Coronary artery (tissue), 2 donors: ENCODE results near the gene MIER2.
"Not testable (repeated sequence)": the region's sequence is repeated elsewhere in the genome, so short reads cannot be mapped to it uniquely, and the experiment has no call there.

Experiments used
- DNase-seq: peaks from one replicate; pipeline ENCODE4 v3.0.0-alpha.2; 2017; ENCODE audit warnings: low spot score
- H3K27ac ChIP-seq, 2 donors: fragments of 200-600 bp; sonication (generic); one replicate each; pipeline ENCODE4 v1.5.1; 2016 to 2019
- H3K4me3 ChIP-seq: fragments of 200-600 bp; sonication (generic); 2 replicates; pipeline ENCODE4 v1.5.1; 2016; ENCODE audit warnings: mild to moderate bottlenecking, moderate library complexity
- TF ChIP-seq, protein P1 (sequence below): fragments of 200-600 bp; sonication (generic); IDR thresholded peaks from one replicate; pipeline ENCODE4 v1.5.1; 2019; ENCODE audit warnings: antibody characterized with exemption

Gene MIER2

DNA sequence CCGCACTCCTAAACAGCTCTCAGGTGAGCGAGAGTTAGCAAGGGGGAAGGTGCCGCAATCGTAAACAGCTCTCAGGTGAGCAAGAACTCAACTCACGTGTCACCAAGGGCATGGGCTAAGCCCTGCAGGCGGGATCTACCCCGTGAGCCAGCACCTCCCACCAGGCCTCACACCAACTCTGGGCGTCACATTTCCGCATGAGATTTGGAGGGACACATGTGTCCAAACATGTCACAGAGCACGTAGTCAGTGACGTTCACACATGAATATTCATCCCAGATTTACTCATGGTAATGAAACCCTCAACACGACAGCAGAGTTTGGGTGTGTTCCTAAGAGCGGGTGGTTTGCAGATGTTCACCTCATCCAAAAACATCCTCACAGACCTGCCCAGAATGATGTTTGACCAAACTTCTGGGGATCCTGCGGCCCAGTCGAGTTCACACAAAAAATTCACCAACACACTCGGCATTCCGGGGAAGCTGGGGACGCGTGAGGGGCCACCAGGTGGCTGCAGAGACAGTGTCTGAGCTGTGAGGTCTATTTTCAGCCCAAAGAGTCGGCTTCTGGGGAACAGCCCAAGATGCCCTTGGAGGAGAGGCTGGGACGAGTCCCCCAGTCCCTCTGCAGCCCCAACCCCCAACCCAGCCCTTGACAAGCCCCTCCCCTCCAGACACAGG lies 44.8 kb upstream of the MIER2 start:
- no peak overlapping the region for H3K4me3 ChIP-seq
- TF ChIP-seq, protein P1, sequence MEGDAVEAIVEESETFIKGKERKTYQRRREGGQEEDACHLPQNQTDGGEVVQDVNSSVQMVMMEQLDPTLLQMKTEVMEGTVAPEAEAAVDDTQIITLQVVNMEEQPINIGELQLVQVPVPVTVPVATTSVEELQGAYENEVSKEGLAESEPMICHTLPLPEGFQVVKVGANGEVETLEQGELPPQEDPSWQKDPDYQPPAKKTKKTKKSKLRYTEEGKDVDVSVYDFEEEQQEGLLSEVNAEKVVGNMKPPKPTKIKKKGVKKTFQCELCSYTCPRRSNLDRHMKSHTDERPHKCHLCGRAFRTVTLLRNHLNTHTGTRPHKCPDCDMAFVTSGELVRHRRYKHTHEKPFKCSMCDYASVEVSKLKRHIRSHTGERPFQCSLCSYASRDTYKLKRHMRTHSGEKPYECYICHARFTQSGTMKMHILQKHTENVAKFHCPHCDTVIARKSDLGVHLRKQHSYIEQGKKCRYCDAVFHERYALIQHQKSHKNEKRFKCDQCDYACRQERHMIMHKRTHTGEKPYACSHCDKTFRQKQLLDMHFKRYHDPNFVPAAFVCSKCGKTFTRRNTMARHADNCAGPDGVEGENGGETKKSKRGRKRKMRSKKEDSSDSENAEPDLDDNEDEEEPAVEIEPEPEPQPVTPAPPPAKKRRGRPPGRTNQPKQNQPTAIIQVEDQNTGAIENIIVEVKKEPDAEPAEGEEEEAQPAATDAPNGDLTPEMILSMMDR: no peak
- no peak overlapping the region for H3K27ac ChIP-seq
- DNase-seq: no peak

DNA sequence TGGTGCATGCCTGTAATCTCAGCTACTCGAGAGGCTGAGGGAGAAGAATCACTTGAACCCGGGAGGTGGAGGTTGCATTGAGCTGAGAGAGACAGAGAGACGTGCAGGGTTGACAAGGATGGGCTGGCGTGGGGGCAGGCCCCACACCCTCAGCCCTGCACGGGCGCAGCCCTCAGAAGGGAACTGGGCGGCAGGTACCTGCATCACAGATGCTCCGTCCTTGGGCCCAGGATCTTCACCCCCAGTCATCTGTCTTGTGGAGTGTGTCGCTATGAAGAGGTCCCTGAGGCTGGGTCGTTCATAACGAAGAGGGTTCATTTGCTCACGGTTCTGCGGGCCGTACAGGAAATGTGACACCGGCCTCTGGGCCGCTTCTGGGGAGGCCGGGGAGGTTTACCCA lies 44.1 kb upstream of the MIER2 start:
- TF ChIP-seq, protein P1: no peak
- DNase-seq: no peak
- Histone ChIP-seq H3K27ac (no peak overlapping the region), H3K4me3 (no peak overlapping the region)

DNA sequence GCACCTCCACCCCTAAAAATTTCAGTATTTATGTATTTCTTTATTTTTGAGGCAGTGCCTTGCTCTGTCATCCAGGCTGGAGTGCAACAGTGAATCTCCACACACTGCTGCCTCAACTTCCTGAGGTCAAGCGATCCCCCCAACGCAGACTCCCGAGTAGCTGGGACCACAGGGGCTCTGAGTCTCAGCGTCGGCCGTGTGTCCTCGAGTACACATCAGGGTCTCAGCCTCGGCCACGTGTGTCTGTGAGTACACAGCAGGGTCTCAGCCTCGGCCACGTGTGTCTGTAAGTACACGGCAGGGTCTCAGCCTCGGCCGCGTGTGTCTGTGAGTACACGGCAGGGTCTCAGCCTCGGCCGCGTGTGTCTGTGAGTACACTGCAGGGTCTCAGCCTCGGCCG lies 43.2 kb upstream of the MIER2 start:
- no peak overlapping the region for H3K27ac ChIP-seq
- H3K4me3 ChIP-seq: no peak overlapping the region
- DNase-seq: no peak
- TF ChIP-seq, protein P1: no peak

DNA sequence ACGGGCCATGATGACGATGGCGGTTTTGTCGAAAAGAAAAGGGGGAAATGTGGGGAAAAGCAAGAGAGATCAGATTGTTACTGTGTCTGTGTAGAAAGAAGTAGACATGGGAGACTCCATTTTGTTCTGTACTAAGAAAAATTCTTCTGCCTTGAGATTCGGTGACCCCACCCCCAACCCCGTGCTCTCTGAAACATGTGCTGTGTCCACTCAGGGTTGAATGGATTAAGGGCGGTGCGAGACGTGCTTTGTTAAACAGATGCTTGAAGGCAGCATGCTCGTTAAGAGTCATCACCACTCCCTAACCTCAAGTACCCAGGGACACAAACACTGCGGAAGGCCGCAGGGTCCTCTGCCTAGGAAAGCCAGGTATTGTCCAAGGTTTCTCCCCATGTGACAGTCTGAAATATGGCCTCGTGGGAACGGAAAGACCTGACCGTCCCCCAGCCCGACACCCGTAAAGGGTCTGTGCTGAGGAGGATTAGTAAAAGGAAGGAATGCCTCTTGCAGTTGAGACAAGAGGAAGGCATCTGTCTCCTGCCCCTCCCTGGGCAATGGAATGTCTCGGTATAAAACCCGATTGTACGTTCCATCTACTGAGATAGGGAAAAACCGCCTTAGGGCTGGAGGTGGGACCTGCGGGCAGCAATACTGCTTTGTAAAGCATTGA lies 42.2 kb upstream of the MIER2 start:
- DNase-seq, H3K27ac ChIP-seq, H3K4me3 ChIP-seq: not testable (repeated sequence)

DNA sequence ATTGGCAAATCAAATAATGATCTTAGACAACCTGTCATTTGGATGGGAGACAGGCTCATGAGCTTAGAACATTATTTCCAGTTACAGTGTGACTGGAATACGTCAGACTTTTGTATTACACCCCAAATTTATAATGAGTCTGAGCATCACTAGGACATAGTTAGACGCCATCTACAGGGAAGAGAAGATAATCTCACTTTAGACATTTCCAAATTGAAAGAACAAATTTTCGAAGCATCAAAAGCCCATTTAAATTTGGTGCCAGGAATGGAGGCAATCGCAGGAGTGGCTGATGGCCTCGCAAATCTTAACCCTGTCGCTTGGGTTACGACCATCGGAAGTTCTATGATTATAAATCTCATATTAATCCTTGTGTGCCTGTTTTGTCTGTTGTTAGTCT lies 41.6 kb upstream of the MIER2 start:
- H3K27ac ChIP-seq, H3K4me3 ChIP-seq, DNase-seq: not testable (repeated sequence)

DNA sequence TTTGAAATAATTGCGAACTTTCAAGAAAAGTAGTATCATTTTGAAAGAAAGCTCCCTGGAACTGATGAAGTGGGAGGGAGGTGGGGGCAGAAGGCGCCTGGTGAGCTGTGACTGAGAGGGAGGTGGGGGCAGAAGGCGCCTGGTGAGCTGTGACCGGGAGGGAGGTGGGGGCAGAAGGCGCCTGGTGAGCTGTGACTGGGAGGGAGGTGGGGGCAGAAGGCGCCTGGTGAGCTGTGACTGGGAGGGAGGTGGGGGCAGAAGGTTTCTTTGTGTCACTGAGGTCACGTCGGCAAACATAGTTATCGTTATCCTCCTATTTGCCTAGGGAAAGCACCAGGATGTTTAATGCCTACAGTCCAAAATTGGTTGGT lies 40.2 kb upstream of the MIER2 start:
- Histone ChIP-seq H3K4me3 (no peak overlapping the region), H3K27ac (no peak overlapping the region)
- TF ChIP-seq, protein P1: no peak
- DNase-seq: no peak

DNA sequence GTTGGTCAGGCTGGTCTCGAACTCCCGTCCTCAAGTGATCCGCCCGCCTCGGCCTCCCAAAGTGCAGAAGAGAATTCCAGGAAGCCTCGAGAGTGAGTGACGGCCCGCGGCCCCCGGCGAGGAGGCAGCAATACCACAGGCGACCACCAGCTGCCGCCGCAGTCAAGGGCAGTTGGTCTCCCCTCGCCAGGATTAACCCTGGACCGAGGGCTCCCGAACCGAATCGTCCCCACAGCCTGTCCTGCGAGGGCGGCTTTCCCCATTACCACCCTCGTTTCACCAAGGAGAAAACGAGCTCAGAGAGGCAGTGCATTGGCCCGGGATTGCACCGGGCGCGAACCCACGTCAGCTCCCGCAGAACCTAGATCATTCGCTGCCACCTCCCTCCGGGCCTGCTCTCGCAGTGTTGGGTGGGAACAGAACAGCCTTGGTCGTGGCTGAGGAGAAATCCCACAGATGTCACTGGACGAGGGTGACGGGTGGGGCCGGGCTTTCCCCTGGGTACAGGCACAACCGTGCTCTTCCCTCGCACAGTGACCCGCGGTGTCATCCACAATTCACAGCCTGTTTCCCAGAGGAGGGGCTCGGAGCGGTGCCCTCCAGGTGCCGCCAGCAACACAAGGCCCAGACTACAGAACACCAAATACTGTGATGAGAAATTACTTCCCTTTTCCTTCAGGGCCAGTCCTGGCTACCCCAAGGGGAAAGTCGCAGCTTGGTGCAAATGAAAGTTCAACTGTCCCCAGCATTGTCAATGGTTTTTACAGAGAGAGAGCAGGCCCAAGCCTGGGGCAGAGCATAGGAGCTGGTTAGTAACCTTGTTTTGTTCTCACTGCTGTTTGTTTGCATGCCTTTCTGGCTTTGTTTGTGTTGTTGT lies 39.6 kb upstream of the MIER2 start:
- no peak overlapping the region for H3K27ac ChIP-seq
- TF ChIP-seq, protein P1: no peak

DNA sequence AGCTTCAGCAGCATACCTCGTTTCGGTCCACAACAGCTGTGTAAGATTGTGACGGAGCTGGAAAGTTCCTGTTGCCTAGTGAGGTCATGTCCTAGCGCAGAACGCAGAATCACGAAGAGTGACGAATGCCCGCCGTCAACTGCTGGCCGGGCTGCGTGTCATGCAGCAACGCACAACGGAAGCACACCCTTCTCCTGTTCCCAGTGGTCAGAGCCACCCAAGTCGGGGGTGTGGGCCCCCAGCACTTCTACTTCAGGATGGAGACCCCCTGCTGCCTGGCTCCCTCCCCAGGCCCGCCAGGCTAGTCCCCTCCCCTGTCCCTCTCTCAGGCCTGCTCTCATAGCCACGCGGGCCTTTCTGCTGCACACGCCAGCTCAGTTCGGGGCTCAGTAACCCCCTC lies 38.4 kb upstream of the MIER2 start:
- no peak overlapping the region for H3K4me3 ChIP-seq
- no peak for DNase-seq
- TF ChIP-seq, protein P1: no peak
- no peak overlapping the region for H3K27ac ChIP-seq

More for the DNA sequence above, 39.6 kb upstream of the MIER2 start:
- DNase-seq: no peak
- H3K4me3 ChIP-seq: no peak overlapping the region

DNA sequence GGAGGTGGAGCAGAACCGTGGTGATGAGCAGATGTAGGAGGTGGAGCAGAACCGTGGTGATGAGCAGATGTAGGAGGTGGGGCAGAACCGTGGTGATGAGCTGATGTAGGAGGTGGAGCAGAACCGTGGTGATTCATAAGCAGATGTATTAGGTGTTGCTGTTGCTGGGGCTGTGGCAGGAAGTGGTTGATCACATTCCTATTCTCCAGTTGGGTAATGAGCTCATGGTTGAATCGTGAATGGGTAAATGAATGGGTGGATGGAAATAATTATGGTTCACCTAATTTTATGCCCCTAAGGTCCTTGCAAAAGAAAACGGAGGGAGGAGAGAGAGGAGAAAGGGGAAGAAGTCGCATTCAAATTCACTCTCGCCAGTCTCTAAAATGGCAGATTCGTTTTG lies 38.0 kb upstream of the MIER2 start:
- not testable (repeated sequence) for H3K27ac ChIP-seq, H3K4me3 ChIP-seq, DNase-seq

DNA sequence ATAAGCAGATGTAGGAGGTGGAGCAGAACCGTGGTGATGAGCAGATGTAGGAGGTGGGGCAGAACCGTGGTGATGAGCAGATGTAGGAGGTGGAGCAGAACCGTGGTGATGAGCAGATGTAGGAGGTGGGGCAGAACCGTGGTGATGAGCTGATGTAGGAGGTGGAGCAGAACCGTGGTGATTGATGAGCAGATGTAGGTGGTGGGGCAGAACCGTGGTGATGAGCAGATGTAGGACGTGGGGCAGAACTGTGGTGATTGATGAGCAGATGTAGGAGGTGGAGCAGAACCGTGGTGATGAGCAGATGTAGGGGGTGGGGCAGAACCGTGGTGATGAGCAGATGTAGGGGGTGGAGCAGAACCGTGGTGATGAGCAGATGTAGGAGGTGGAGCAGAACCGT lies 37.3 kb upstream of the MIER2 start:
- not testable (repeated sequence) for DNase-seq, H3K27ac ChIP-seq, H3K4me3 ChIP-seq

DNA sequence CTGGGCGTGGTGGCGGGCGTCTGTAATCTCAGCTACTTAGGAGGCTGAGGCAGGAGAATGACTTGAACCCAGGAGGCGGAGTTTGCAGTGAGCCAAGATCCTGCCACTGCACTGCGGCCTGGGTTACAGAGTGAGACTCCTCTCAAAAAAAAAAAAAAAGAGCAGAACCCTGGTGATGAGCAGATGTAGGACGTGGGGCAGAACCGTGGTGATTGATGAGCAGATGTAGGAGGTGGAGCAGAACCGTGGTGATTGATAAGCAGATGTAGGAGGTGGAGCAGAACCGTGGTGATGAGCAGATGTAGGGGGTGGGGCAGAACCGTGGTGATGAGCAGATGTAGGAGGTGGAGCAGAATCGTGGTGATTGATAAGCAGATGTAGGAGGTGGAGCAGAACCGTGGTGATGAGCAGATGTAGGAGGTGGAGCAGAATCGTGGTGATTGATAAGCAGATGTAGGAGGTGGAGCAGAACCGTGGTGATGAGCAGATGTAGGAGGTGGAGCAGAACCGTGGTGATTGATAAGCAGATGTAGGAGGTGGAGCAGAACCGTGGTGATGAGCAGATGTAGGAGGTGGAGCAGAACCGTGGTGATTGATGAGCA lies 36.1 kb upstream of the MIER2 start:
- not testable (repeated sequence) for DNase-seq, H3K27ac ChIP-seq, H3K4me3 ChIP-seq
